Measurements from ENCODE around the gene LUZP2.

Gene LUZP2

GRCh38 chr11:25057861-25058260 lies 561.0 kb downstream of the LUZP2 start:
- no peak for TF ChIP-seq CTCF (IDR thresholded peaks at IDR 0.05; ENCODE audit: borderline replicate concordance, insufficient read depth, low read depth, low read length)
- no peak overlapping the region for H3K4me3 ChIP-seq (ENCODE audit: low read depth, low read length)

- no peak overlapping the region for H3K4me3 ChIP-seq (ENCODE audit: low read depth, low read length)
- TF ChIP-seq CTCF (IDR thresholded peaks at IDR 0.05; ENCODE audit: borderline replicate concordance, insufficient read depth, low read depth, low read length), result no peak
Measured at GRCh38 chr11:25065746-25066145, 568.9 kb downstream of the LUZP2 start.

GRCh38 chr11:25066706-25067105 lies 569.9 kb downstream of the LUZP2 start:
- TF ChIP-seq CTCF (IDR thresholded peaks at IDR 0.05; ENCODE audit: borderline replicate concordance, insufficient read depth, low read depth, low read length), result no peak
- H3K4me3 ChIP-seq (ENCODE audit: low read depth, low read length), result no peak overlapping the region

GRCh38 chr11:25068451-25068850 lies 571.6 kb downstream of the LUZP2 start:
- TF ChIP-seq CTCF (IDR thresholded peaks at IDR 0.05; ENCODE audit: borderline replicate concordance, insufficient read depth, low read depth, low read length), result no peak
- H3K4me3 ChIP-seq (ENCODE audit: low read depth, low read length), result no peak overlapping the region

GRCh38 chr11:25094085-25094802 lies 597.4 kb downstream of the LUZP2 start:
- H3K4me3 ChIP-seq (ENCODE audit: low read depth, low read length), result no peak overlapping the region
- no peak for TF ChIP-seq CTCF (IDR thresholded peaks at IDR 0.05; ENCODE audit: borderline replicate concordance, insufficient read depth, low read depth, low read length)

GRCh38 chr11:25119416-25119815 lies 622.6 kb downstream of the LUZP2 start:
- H3K4me3 ChIP-seq (ENCODE audit: low read depth, low read length), result no peak overlapping the region
- TF ChIP-seq CTCF (IDR thresholded peaks at IDR 0.05; ENCODE audit: borderline replicate concordance, insufficient read depth, low read depth, low read length), result no peak

Measured in GM12875 (cell line).